Measurements from ENCODE around the gene RNF7.
"Not testable (repeated sequence)": the region's sequence is repeated elsewhere in the genome, so short reads cannot be mapped to it uniquely, and the experiment has no call there.

The RNF7 gene

GRCh38 chr3:141735770-141736465, 2.2 kb upstream of the RNF7 start:
- DNase-seq (ENCODE audit: low read depth): no peak

GRCh38 chr3:141737093-141737492, 1.0 kb upstream of the RNF7 start:
- no peak for DNase-seq (ENCODE audit: low read depth)

DNA sequence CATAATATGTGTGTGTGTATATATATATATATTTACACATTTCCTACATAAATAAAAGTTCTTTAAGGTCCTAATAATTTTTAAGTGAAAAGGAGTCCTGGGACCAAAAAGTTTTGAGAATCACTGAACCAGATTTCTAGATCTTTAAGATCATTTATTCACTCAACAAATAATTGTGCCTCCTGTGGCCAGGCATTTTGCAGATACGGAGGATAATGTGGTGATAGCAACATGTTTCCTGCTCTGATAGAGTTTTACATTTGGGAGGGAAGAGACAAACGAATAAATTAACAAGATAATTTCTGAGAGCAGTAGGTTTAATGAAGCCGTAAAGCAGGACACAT, 448 bp upstream of the RNF7 start:
- DNase-seq (ENCODE audit: low read depth): no peak

DNA sequence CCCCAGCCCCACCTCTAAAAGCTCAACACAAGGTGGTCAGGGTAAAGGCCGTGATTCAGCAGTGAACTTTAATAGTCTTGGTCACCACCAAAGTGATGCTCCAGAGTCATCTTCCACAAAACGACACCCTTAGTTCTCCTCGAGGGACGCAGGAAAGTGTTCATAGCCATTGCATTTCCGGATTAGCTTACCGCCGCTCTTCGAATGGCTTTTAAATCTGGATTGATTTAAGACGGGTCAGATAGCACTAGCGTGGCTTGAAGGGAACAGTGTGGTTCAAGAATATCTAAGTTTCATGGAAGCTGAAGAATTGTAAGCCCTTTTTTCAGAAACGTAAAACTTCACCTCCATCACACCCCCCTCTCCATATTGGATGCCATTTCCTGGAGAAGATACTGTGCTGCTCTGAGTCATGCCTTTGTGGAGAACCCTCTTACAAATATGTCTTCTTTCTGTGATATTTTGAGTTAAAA, 829 bp downstream of the RNF7 start:
- no peak for DNase-seq (ENCODE audit: low read depth)

DNA sequence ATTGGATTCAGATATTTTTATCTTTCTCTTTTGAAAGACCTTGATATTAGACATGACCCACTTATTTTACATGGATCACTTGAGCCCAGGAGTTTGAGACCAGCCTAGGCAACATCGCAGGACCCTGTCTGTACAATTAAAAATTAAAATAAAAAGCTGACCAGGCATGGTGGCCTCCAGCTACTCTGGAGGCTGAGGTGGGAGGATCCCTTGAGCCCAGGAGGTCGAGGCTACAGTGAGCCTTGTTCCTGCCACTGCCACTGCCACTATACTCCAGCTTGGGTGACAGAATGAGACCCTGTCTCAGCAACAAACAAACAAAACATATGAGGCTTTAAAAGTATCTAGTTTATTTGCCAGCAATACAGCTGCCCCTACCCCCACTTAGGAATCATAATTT, 1.6 kb downstream of the RNF7 start:
- DNase-seq (ENCODE audit: low read depth): no peak

GRCh38 chr3:141740349-141740748, 2.3 kb downstream of the RNF7 start:
- no peak for DNase-seq (ENCODE audit: low read depth)

GRCh38 chr3:141743305-141743704, 5.2 kb downstream of the RNF7 start:
- no peak for DNase-seq (ENCODE audit: low read depth)

- no peak for DNase-seq (ENCODE audit: low read depth)
Observed at GRCh38 chr3:141746962-141747361, 8.9 kb downstream of the RNF7 start.

DNA sequence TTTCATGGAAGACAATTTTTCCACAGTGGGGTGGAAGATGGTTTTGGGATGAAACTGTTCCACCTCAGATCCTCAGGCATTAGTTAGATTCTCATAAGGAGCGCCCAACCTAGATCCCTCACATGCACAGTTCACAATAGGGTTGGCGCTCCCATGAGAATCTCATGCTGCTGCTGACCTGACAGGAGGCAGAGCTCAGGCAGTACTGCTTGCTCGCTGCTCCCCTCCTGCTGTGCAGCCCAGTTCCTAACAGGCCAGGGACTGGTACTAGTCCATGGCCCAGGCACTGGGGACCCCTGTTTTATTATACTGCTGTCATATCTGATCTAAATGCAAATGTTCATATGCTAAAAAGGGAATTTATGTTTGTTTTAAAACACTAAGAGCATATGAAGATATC, 15.3 kb downstream of the RNF7 start:
- no peak for DNase-seq (ENCODE audit: low read depth)

GRCh38 chr3:141754032-141754431, 15.9 kb downstream of the RNF7 start:
- DNase-seq (ENCODE audit: low read depth): no peak

DNA sequence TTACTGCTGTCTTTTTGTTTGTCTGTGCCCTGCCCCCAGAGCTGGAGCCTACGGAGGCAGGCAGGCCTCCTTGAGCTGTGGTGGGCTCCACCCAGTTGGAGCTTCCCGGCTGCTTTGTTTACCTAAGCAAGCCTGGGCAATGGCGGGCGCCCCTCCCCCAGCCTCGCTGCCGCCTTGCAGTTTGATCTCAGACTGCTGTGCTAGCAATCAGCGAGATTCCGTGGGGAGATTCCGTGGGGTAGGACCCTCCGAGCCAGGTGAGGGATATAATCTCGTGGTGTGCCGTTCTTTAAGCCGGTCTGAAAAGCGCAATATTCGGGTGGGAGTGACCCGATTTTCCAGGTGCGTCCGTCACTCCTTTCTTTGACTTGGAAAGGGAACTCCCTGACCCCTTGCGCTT, 24.5 kb downstream of the RNF7 start:
- DNase-seq (ENCODE audit: low read depth): not testable (repeated sequence)

GRCh38 chr3:141763088-141763750, 25.1 kb downstream of the RNF7 start, which contains the start of gene GRK7:
GRK7 (plus strand) TSS chr3:141763408; CDS start chr3:141778285, 14,877 bp downstream.
- DNase-seq (ENCODE audit: low read depth): no peak

GRCh38 chr3:141764045-141764444, 25.9 kb downstream of the RNF7 start:
- no peak for DNase-seq (ENCODE audit: low read depth)

DNA sequence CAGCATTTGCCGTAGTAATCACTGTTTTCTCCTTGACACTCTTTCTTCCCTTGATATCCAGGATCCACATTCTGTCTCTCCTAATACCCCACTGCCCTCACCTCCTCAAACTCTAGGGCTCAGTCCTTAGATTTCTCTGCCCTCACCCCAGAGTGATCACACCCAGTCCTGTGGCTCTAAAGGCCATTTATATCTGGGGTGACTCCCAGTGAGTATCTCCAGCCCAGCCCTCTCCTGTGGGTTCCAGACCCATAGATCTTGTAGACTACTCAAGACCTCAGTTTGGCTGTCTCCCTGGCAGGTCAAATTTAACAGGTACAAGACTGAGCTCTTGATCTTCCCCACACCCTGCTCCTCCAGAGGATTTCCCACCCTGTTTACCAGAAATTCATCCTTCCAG, 26.4 kb downstream of the RNF7 start:
- no peak for DNase-seq (ENCODE audit: low read depth)

DNA sequence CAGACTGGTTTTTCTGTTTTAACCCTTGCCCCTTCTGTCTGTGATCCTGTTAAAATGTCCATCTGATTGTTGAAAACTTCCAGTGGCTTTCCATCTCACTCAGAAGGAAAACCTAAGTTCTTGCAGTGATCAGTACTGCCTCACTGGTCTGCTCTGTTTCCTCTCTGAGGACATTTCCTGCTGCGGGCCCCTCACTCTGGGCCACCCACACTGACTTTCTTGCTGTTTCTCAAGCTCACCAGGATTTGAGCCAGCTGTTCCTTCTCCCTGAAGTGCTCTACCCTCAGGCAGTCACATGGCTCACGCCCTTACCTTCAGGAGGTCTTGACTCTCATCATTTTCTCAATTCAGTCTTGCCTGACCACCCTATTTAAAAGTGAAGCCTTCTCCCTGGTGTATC, 26.9 kb downstream of the RNF7 start:
- DNase-seq (ENCODE audit: low read depth): no peak

DNA sequence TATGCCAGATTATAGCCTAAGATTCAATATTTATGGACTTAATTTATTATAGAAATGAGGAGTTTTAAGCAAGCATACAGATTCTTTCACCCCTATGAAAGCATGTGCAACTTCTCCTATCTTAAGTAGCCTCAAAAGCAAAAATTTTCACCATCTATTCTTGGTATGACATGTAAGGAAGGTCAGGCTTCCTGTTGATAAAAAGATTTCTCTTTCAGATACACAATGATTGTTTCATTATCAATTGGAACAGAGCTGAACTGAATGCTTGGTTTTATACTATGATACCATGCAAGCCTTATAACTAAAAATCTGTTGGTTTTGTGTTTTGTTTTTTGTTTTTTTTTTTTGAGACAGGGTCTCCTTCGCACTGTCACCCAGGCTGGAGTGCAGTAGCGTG, 29.0 kb downstream of the RNF7 start:
- no peak for DNase-seq (ENCODE audit: low read depth)

- no peak for DNase-seq (ENCODE audit: low read depth)
Observed at GRCh38 chr3:141769221-141769894, 31.3 kb downstream of the RNF7 start.

DNA sequence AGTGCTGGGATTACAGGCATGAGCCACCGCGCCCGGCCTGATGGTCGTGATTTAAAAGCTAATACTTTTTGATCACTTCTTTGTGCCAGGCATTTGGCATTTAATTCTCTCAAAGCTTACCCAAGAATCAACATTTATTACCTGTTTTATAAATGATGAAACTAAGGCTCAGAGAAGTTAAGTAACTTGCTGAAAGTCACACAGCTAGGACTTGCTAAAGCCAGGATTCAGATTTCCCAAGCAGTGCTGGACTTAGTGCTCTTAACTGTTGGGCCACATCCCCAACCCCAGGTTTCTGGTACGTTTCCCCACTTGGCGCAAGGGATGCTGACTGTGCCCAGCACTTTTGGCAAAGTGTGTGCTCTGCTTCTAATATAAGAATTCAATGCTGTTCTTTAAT, 35.6 kb downstream of the RNF7 start:
- DNase-seq (ENCODE audit: low read depth): no peak

DNA sequence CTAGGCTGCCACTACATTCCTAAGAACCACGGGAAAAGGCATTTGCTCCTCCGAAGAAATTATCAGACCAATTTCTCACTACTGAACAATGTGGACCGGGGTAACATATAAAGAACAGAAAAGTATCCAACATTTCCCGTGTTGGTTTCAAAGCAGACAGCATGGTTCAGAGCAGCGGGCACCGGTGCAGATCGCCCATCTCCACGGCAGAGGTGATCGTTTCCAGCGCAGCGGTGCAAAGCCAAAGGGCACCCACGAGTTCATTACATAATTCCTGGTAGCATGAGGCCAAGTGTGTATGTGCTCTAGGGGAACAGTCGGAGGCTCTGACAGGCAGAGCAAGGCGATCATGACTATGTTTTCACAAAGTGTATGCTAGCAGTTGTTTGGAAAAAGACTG, 38.3 kb downstream of the RNF7 start:
- no peak for DNase-seq (ENCODE audit: low read depth)

DNA sequence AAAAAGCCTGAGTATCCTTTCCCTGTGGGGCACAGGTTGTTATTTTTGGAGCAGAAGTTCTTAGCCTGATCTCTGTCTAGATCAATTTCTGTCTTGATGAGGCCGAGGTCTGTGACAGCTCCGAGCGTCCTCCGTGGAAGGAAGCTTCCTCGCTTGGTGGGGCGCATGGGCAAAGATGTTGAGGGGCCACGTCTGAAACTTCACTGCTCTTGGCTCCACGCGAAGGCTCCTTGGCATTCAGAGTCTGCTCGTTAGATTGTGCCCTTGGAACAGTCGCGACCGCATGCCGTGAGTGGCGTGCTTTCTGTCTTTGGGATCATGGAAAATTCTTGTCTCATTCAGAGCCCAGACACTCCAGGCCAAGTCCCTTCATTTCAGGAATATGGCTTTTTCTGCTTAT, 38.8 kb downstream of the RNF7 start:
- no peak for DNase-seq (ENCODE audit: low read depth)

DNA sequence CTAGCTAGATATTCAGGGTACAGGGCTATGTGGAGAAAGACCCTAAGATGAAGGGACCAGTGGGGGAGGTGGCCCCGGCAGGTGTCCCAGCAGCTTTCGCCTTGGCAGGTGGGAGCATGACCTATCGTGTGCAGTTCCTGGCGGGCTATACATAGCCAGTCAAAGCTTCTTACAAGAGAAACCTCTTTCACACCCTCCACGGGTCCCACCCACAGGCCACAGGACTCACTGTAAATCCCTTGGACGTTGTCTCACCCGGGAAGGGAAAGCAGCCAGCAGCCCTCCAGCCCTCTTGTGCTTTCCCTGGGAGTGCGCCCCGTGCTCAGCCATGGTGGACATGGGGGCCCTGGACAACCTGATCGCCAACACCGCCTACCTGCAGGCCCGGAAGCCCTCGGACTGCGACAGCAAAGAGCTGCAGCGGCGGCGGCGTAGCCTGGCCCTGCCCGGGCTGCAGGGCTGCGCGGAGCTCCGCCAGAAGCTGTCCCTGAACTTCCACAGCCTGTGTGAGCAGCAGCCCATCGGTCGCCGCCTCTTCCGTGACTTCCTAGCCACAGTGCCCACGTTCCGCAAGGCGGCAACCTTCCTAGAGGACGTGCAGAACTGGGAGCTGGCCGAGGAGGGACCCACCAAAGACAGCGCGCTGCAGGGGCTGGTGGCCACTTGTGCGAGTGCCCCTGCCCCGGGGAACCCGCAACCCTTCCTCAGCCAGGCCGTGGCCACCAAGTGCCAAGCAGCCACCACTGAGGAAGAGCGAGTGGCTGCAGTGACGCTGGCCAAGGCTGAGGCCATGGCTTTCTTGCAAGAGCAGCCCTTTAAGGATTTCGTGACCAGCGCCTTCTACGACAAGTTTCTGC, 40.1 kb downstream of the RNF7 start:
- no peak for DNase-seq (ENCODE audit: low read depth)

DNA sequence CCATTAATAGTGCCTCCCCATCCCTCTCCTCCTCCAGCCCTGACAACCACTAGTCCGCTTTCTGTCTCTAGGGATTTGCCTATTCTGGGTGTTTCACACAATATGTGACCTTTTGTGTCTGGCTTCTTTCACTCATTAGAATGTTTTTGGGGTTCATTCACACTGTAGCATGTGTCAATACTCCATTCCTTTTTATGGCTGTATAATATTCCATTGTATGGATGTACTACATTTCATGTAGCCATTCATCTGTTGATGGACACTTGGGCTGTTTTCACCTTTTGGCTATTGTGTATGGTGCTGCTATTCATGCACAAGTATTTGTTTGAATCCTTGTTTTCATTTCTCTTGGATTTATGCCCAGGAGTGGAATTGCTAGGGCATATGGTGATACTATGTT, 41.6 kb downstream of the RNF7 start:
- DNase-seq (ENCODE audit: low read depth): no peak

All from activated T-helper 9 cell treated with anti-CD3 and anti-CD28 coated beads, Interleukin-2, amount 50 U/mL, for 16 hours (primary cell).